ENCODE results near the gene COL6A1. TPM values are rescaled to one million over a fixed set of nuclear protein-coding genes. Genes with fewer than 3 reads are reported as not detected.
"Not testable (repeated sequence)": the region's sequence is repeated elsewhere in the genome, so short reads cannot be mapped to it uniquely, and the experiment has no call there.

COL6A1 gene
- total and polyA plus RNA-seq, 2 donors (not counting 1 experiment from before 2014, with no cell fraction given) = 645 to 1,137 TPM

GRCh38 chr21:46005081-46005480, 23.5 kb downstream of the COL6A1 start:
- H3K27me3 ChIP-seq (ENCODE audit: control insufficient read depth, insufficient read depth, low read length) = no peaks in the 10 kb centered on the region
- no peak overlapping the region for H2AFZ ChIP-seq (ENCODE audit: low read length)
- no peak overlapping the region for H3K27ac ChIP-seq (ENCODE audit: insufficient read depth, low read length)
- H3K36me3 ChIP-seq (ENCODE audit: control insufficient read depth, insufficient read depth, low read length) = peaks cover 40% of the 10 kb centered on the region
- TF ChIP-seq EZH2 (IDR thresholded peaks at IDR 0.05; ENCODE audit: low read length, missing control alignments) (no peak), CTCF (conservative IDR thresholded peaks at IDR 0.05 in 1 of 2, IDR thresholded peaks at IDR 0.05 in 1 of 2; ENCODE audit: low read depth in 1 of 2, low read length in 2 of 2) (no peak)
- no peaks in the 10 kb centered on the region for H3K9me3 ChIP-seq (ENCODE audit: control insufficient read depth, insufficient read depth, low read depth, low read length)
- no peaks in the 10 kb centered on the region for H3K4me1 ChIP-seq (ENCODE audit: control insufficient read depth, extremely low read depth, insufficient read depth, low read length)
- H3K79me2 ChIP-seq (ENCODE audit: control insufficient read depth, insufficient read depth, low read length) = no peaks in the 10 kb centered on the region
- no peak overlapping the region for H3K4me3 ChIP-seq (replicated peaks in 1 of 4; ENCODE audit: control extremely low read depth in 1 of 4, insufficient read depth in 1 of 4, low read depth in 3 of 4, low read length in 4 of 4)
- no peak for DNase-seq (ENCODE audit: low read depth in 2 of 2)
- no peaks in the 10 kb centered on the region for H4K20me1 ChIP-seq (ENCODE audit: control insufficient read depth, extremely low read depth, insufficient read depth, low read length)
- no peak overlapping the region for H3K9ac ChIP-seq (ENCODE audit: insufficient read depth, low read length)
- no peak overlapping the region for H3K4me2 ChIP-seq (ENCODE audit: extremely low read depth, insufficient read depth, low read length)

GRCh38 chr21:46005481-46005881, 23.9 kb downstream of the COL6A1 start:
- no peaks in the 10 kb centered on the region for H3K27me3 ChIP-seq (ENCODE audit: control insufficient read depth, insufficient read depth, low read length)
- H4K20me1 ChIP-seq (ENCODE audit: control insufficient read depth, extremely low read depth, insufficient read depth, low read length) = no peaks in the 10 kb centered on the region
- DNase-seq (ENCODE audit: low read depth in 2 of 2) = no peak
- H3K36me3 ChIP-seq (ENCODE audit: control insufficient read depth, insufficient read depth, low read length) = peaks cover 38% of the 10 kb centered on the region
- H2AFZ ChIP-seq (ENCODE audit: low read length) = no peak overlapping the region
- H3K27ac ChIP-seq (ENCODE audit: insufficient read depth, low read length) = no peak overlapping the region
- no peak overlapping the region for H3K9ac ChIP-seq (ENCODE audit: insufficient read depth, low read length)
- no peak for TF ChIP-seq EZH2 (IDR thresholded peaks at IDR 0.05; ENCODE audit: low read length, missing control alignments)
- TF ChIP-seq CTCF (conservative IDR thresholded peaks at IDR 0.05 in 1 of 2, IDR thresholded peaks at IDR 0.05 in 1 of 2; ENCODE audit: low read depth in 1 of 2, low read length in 2 of 2) = no peak
- H3K4me3 ChIP-seq (replicated peaks in 1 of 4; ENCODE audit: control extremely low read depth in 1 of 4, insufficient read depth in 1 of 4, low read depth in 3 of 4, low read length in 4 of 4) = no peak overlapping the region
- no peak overlapping the region for H3K4me2 ChIP-seq (ENCODE audit: extremely low read depth, insufficient read depth, low read length)
- H3K79me2 ChIP-seq (ENCODE audit: control insufficient read depth, insufficient read depth, low read length) = no peaks in the 10 kb centered on the region
- no peaks in the 10 kb centered on the region for H3K4me1 ChIP-seq (ENCODE audit: control insufficient read depth, extremely low read depth, insufficient read depth, low read length)
- no peaks in the 10 kb centered on the region for H3K9me3 ChIP-seq (ENCODE audit: control insufficient read depth, insufficient read depth, low read depth, low read length)

- not testable (repeated sequence) for H3K79me2 ChIP-seq (ENCODE audit: control insufficient read depth, insufficient read depth, low read length); H2AFZ ChIP-seq (ENCODE audit: low read length); H4K20me1 ChIP-seq (ENCODE audit: control insufficient read depth, extremely low read depth, insufficient read depth, low read length); H3K4me1 ChIP-seq (ENCODE audit: control insufficient read depth, extremely low read depth, insufficient read depth, low read length); H3K27me3 ChIP-seq (ENCODE audit: control insufficient read depth, insufficient read depth, low read length); H3K9ac ChIP-seq (ENCODE audit: insufficient read depth, low read length); H3K9me3 ChIP-seq (ENCODE audit: control insufficient read depth, insufficient read depth, low read depth, low read length); H3K4me2 ChIP-seq (ENCODE audit: extremely low read depth, insufficient read depth, low read length); H3K4me3 ChIP-seq (replicated peaks in 1 of 4; ENCODE audit: control extremely low read depth in 1 of 4, insufficient read depth in 1 of 4, low read depth in 3 of 4, low read length in 4 of 4); DNase-seq (ENCODE audit: low read depth in 2 of 2); H3K27ac ChIP-seq (ENCODE audit: insufficient read depth, low read length)
- H3K36me3 ChIP-seq (ENCODE audit: control insufficient read depth, insufficient read depth, low read length) = peaks cover 38% of the 10 kb centered on the region
These were observed 24.4 kb downstream of the COL6A1 start for GRCh38 chr21:46005894-46006546.
